GM12873 (cell line): Measurements from ENCODE around the gene SDHAF4.
A peak's percentile ranks its signal among the peaks of the same experiment; 100 is the strongest.

ENCODE experiments used
- CTCF ChIP-seq: IDR thresholded peaks from 2 replicates; pipeline ENCODE4 v1.5.1; 2012; ENCODE audit warnings: low read depth, mild to moderate bottlenecking, moderate library complexity, low read length, control low read depth; ENCODE audit not compliant: insufficient read depth; ENCODE audit errors: missing control alignments

SDHAF4 gene

GRCh38 chr6:70566751-70567382 lies at the start of gene SDHAF4:
TSS of gene SDHAF4 (plus strand) at chr6:70566930. CDS start at chr6:70566941, 11 bp downstream.
- no peak for TF ChIP-seq CTCF

- no peak for TF ChIP-seq CTCF
Observed at GRCh38 chr6:70518723-70519122, 48.0 kb upstream of the SDHAF4 start.

GRCh38 chr6:70520575-70520974 lies 46.2 kb upstream of the SDHAF4 start:
- TF ChIP-seq CTCF = peak; percentile 33

GRCh38 chr6:70524721-70525286 lies 41.9 kb upstream of the SDHAF4 start:
- no peak for TF ChIP-seq CTCF

- TF ChIP-seq CTCF = no peak
Observed at GRCh38 chr6:70527071-70527737, 39.5 kb upstream of the SDHAF4 start.

GRCh38 chr6:70530023-70530422 lies 36.7 kb upstream of the SDHAF4 start:
- no peak for TF ChIP-seq CTCF

- TF ChIP-seq CTCF = no peak
Observed at GRCh38 chr6:70531133-70531532, 35.6 kb upstream of the SDHAF4 start.
